ENCODE data around the gene KRT2. TPM values are rescaled to one million over a fixed set of nuclear protein-coding genes. Genes with fewer than 3 reads are reported as not detected.

Gene KRT2
- total and polyA plus RNA-seq, 2 of the 8 experiments (the other 6 are each of a cell fraction or from before 2014, with no cell fraction given): not detected

- peak in 1 of 2 experiments; percentile 47 for DNase-seq (ENCODE audit: low read depth in 1 of 2, low spot score in 2 of 2)
- 75% methylated on average over 24 of the region's 48 CpGs; no CpG with 5 or more reads in 1 of the 2 experiments for WGBS, 2 experiments (ENCODE audit: extremely low coverage in 1 of 2, insufficient coverage in 1 of 2, insufficient read length in 1 of 2, insufficient replicate concordance in 2 of 2, low coverage in 1 of 2, low lambda C conversion rate in 2 of 2, missing lambda C conversion rate in 1 of 2)
- no peak for FAIRE-seq
Observed at GRCh38 chr12:52600941-52601481, 51.0 kb downstream of the KRT2 start, which contains the start of gene KRT72. Gene KRT72, minus strand, starts transcription at chr12:52601463. Its CDS starts 11 bp downstream, at chr12:52601452.

More at GRCh38 chr12:52600941-52601481, 51.0 kb downstream of the KRT2 start, which contains the start of gene KRT72:
- Histone ChIP-seq H2AK5ac (ENCODE audit: low read depth, low read length) (no peak within 1 kb of the TSS), H3K9me3 (ENCODE audit: insufficient read depth in 2 of 2, low read depth in 1 of 2, low read length in 1 of 2) (no peaks in the 10 kb centered on the region; a peak in 2 of 4 replicates), H2BK15ac (ENCODE audit: low read length) (no peak within 1 kb of the TSS), H3K9ac (replicated peaks in 1 of 4; ENCODE audit: extremely low read depth in 1 of 4, low read depth in 3 of 4, low read length in 3 of 4) (no peak within 1 kb of the TSS), H3K14ac (ENCODE audit: insufficient read length) (no peak within 1 kb of the TSS), H3K4me2 (ENCODE audit: insufficient read depth in 1 of 2, low read depth in 2 of 2, low read length in 2 of 2) (peak within 1 kb of the TSS; percentile 35 to 38; a peak in 2 of 4 replicates), H3K18ac (ENCODE audit: extremely low read depth, low read length) (no peak within 1 kb of the TSS), H2BK120ac (replicated peaks; ENCODE audit: low read depth, low read length) (no peak within 1 kb of the TSS), H4K5ac (ENCODE audit: insufficient read length, low read depth, low read length) (no peak within 1 kb of the TSS), H3K27me3 (replicated peaks in 1 of 4; ENCODE audit: control insufficient read depth in 3 of 4, extremely low read depth in 1 of 4, insufficient read depth in 3 of 4, low read length in 3 of 4) (peaks cover 0 to 6% (median under 1%) of the 10 kb centered on the region in 4 experiments; a peak in 5 of 7 replicates), H2AFZ (ENCODE audit: low read length) (peak within 1 kb of the TSS; percentile 12; the same call in 1 of the 2 replicates), H4K8ac (ENCODE audit: extremely low read depth, insufficient read depth, low read length) (no peak within 1 kb of the TSS), H3K4me1 (replicated peaks in 1 of 4; ENCODE audit: control insufficient read depth in 3 of 4, insufficient read depth in 4 of 4, low read length in 3 of 4) (no peaks in the 10 kb centered on the region), H3K27ac (ENCODE audit: low read depth, low read length) (no peak within 1 kb of the TSS), H3K56ac (replicated peaks; ENCODE audit: insufficient read length, low read depth, low read length) (no peak within 1 kb of the TSS), H3K79me1 (ENCODE audit: low read depth, low read length) (no peaks in the 10 kb centered on the region), H3K36me3 (ENCODE audit: control insufficient read depth in 2 of 4, insufficient read depth in 4 of 4, low read length in 3 of 4) (no peaks in the 10 kb centered on the region), H2BK5ac (ENCODE audit: low read depth, low read length) (no peak within 1 kb of the TSS), H3K4me3 (ENCODE audit: extremely low read depth in 1 of 4, insufficient read depth in 2 of 4, low read depth in 3 of 4, low read length in 4 of 4) (peak within 1 kb of the TSS in 1 of 4 experiments; percentile 36; a peak in 3 of 8 replicates), H4K91ac (replicated peaks; ENCODE audit: insufficient read length, low read length) (no peak within 1 kb of the TSS), H3K23ac (ENCODE audit: insufficient read length) (no peak within 1 kb of the TSS), H3K79me2 (ENCODE audit: control insufficient read depth in 1 of 2, insufficient read depth in 2 of 2, low read length in 2 of 2) (no peaks in the 10 kb centered on the region), H2BK12ac (ENCODE audit: low read depth, low read length) (no peak within 1 kb of the TSS), H2BK20ac (ENCODE audit: low read length) (no peak within 1 kb of the TSS), H3K23me2 (ENCODE audit: low read depth, low read length) (no peaks in the 10 kb centered on the region; the same call in 1 of the 2 replicates), H3K4ac (replicated peaks; ENCODE audit: insufficient read length, low read depth, low read length) (no peak within 1 kb of the TSS), H4K20me1 (replicated peaks in 1 of 2; ENCODE audit: control insufficient read depth in 1 of 2, insufficient read depth in 2 of 2, low read length in 2 of 2) (no peaks in the 10 kb centered on the region)
- ChIA-PET CTCF (ENCODE audit: partially characterized antibody) (interaction anchor here (0.6 to 1.9 kb wide), 6 partner anchors 10 to 264 kb away, joined by 3 to 5 read pairs (median 3); no protein-coding TSS in a partner anchor), POLR2A (ENCODE audit: partially characterized antibody) (no interaction called here)
- TF ChIP-seq KDM4A (IDR thresholded peaks at IDR 0.05; ENCODE audit: low read depth, low read length, severe bottlenecking): peak; percentile 25
- 0 out of 2 replicates have a peak, but pooled peaks have one; percentile 34 for TF ChIP-seq SUZ12 (IDR thresholded peaks at IDR 0.05; ENCODE audit: low read length)
- no peak for TF ChIP-seq TCF12 (IDR thresholded peaks at IDR 0.05; ENCODE audit: low read depth, low read length)
- TF ChIP-seq POLR2AphosphoS5 (IDR thresholded peaks at IDR 0.05; ENCODE audit: low read depth, low read length): no peak
- TF ChIP-seq CTBP2 (IDR thresholded peaks at IDR 0.05; ENCODE audit: borderline replicate concordance, insufficient read depth, insufficient read length, low read length): no peak
